Motor neuron (in vitro differentiated cells): ENCODE results near the gene PRKAA2. TPM values are rescaled to one million over a fixed set of nuclear protein-coding genes. Genes with fewer than 3 reads are reported as not detected.

Experiments
- ATAC-seq, 8 experiments: fragments of 200-7000 bp; cut with Tn5 transposase; replicated peaks in 6 of 8; 2 replicates each; pipeline ENCODE4 v1.8.0; 2021; ENCODE audit warnings: mild to moderate bottlenecking in 8 of 8, moderate library complexity in 8 of 8
- H3K27ac ChIP-seq, 2 donors: fragments of 250-450 bp; sonication (Bioruptor Pico); 2 replicates each; pipeline ENCODE4 v1.9.0; 2021; ENCODE audit warnings: antibody characterized with exemption in 2 of 2, mild to moderate bottlenecking in 2 of 2, moderate library complexity in 1 of 2
- H3K4me1 ChIP-seq, 2 donors: fragments of 250-450 bp; sonication (Bioruptor Pico); replicated peaks in 1 of 2; 2 replicates each; pipeline ENCODE4 v1.6.1; 2021; ENCODE audit warnings: antibody characterized with exemption in 2 of 2, mild to moderate bottlenecking in 2 of 2, moderate library complexity in 1 of 2
- H3K4me3 ChIP-seq, 5 donors: fragments of 250-450 bp; sonication (Bioruptor Pico); 2 replicates each; pipeline ENCODE4 v1.9.0; 2021; ENCODE audit warnings: antibody characterized with exemption in 5 of 5, mild to moderate bottlenecking in 5 of 5, moderate library complexity in 4 of 5
- WGBS, 10 experiments: fragments of 450-650 bp; shearing (Covaris generic); methylation state at CpG; one replicate each; pipeline ENCODE4 v1.0.0; 2022; 5-methylcytosine and 5-hydroxymethylcytosine counted together
- in situ Hi-C, 9 experiments: fragments of 400-800 bp; cut with MboI; loops; one replicate each; pipeline ENCODE4 v1.15.0; 2021; ENCODE audit warnings: low sequenced_read_pairs in 9 of 9, low pct_unique_long_range_greater_than_20kb in 2 of 9; ENCODE audit not compliant: unreplicated experiment in 9 of 9
- total RNA-seq, 8 experiments: library from RNA; unstranded; fragments of 300-600 nt; gene quantifications; 2 replicates each; pipeline versions ENCODE4 v1.2.3 to v1.2.4, GENCODE V29; 2022

Gene PRKAA2
- total RNA-seq, 8 experiments from 2014 or later: 3.5 to 14.3 (median 9.9) TPM

DNA sequence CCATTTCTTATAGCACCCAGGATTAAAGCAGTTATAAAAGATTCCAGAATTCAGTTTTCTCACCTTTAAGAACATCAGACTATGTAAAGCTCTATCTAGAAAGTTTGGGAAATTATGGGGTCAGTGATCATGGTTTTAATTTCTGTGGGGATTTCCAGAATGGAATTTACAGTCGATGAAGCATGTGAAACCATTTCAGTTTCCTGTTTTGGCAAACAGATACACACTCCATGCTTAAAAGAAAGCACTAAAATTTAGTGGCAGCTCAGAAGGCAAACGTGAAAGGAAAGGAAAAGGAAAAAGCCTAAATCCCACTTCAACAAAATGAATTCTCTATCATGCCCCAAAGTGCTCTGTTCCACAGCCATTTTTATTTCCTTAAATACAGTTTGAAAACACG lies 113.7 kb downstream of the PRKAA2 start:
- H3K4me1 ChIP-seq: peaks cover 14 to 20% of the 10 kb centered on the region in 2 donors
- in situ Hi-C loops: no loop called here
- 0 to 77% (median 62%) methylated on average over 1 to 3 of the region's 3 CpGs; no CpG with 5 or more reads in 1 of the 10 experiments for WGBS, 10 experiments

More for the DNA sequence above, 113.7 kb downstream of the PRKAA2 start:
- Histone ChIP-seq H3K27ac (no peak overlapping the region), H3K4me3 (no peak overlapping the region)
- ATAC-seq: no peak

Other genes starting within 250 kb of the PRKAA2 start
- 100 to 1,000 TPM in 2 of 8 experiments, 10 to 100 TPM in 4, 1 to 10 TPM in 2; 4.7 to 175 (median 24.7) TPM for gene PLPP3, start 65.8 kb upstream of the PRKAA2 start, total RNA-seq
- 1 to 10 TPM in 1 of 8 experiments, under 1 TPM in 7; 0.13 to 1.1 (median 0.54) TPM for gene FYB2, start 174.1 kb downstream of the PRKAA2 start, total RNA-seq
- under 1 TPM in 1 of 8 experiments, not detected in 7; 0.09 TPM for gene C8A, start 209.5 kb downstream of the PRKAA2 start, total RNA-seq